Measurements from ENCODE around the gene NR2C2AP. TPM values are rescaled to one million over a fixed set of nuclear protein-coding genes. Genes with fewer than 3 reads are reported as not detected.
"Not testable (repeated sequence)": the region's sequence is repeated elsewhere in the genome, so short reads cannot be mapped to it uniquely, and the experiment has no call there.

NR2C2AP gene
- total RNA-seq, 2 experiments from 2014 or later: 37.8 to 40.0 TPM

- H3K9me3 Mint-ChIP-seq: no peaks in the 10 kb centered on the region
- ATAC-seq (no peak), DNase-seq (no peak)
- H3K27me3 Mint-ChIP-seq: no peaks in the 10 kb centered on the region
- TF ChIP-seq, protein P1, sequence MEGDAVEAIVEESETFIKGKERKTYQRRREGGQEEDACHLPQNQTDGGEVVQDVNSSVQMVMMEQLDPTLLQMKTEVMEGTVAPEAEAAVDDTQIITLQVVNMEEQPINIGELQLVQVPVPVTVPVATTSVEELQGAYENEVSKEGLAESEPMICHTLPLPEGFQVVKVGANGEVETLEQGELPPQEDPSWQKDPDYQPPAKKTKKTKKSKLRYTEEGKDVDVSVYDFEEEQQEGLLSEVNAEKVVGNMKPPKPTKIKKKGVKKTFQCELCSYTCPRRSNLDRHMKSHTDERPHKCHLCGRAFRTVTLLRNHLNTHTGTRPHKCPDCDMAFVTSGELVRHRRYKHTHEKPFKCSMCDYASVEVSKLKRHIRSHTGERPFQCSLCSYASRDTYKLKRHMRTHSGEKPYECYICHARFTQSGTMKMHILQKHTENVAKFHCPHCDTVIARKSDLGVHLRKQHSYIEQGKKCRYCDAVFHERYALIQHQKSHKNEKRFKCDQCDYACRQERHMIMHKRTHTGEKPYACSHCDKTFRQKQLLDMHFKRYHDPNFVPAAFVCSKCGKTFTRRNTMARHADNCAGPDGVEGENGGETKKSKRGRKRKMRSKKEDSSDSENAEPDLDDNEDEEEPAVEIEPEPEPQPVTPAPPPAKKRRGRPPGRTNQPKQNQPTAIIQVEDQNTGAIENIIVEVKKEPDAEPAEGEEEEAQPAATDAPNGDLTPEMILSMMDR (IDR thresholded peaks at IDR 0.05): no peak
- CTCF ChIA-PET: no interaction called here
- H3K4me3 Mint-ChIP-seq: no peak overlapping the region
- POLR2A ChIA-PET: no interaction called here
- peaks cover 17% of the 10 kb centered on the region for H3K36me3 Mint-ChIP-seq (ENCODE audit: low read depth)
- intact Hi-C loops (cut with micrococcal nuclease): no loop called here
- H3K4me1 Mint-ChIP-seq (ENCODE audit: low read depth): no peaks in the 10 kb centered on the region
- no peak overlapping the region for H3K27ac Mint-ChIP-seq
These were observed 23.4 kb downstream of the NR2C2AP start for GRCh38 chr19:19179548-19180441.

GRCh38 chr19:19176950-19177349, 26.3 kb downstream of the NR2C2AP start:
- ChIA-PET CTCF (interaction anchor here (1.4 to 5.7 kb wide), 3 partner anchors 16 to 49 kb away, joined by 3 to 49 read pairs (median 4); no protein-coding TSS in a partner anchor), POLR2A (no interaction called here)
- DNase-seq (no peak), ATAC-seq (no peak)
- Mint-ChIP-seq H3K36me3 (ENCODE audit: low read depth) (peaks cover 16% of the 10 kb centered on the region), H3K27ac (no peak overlapping the region), H3K4me3 (no peak overlapping the region), H3K27me3 (no peaks in the 10 kb centered on the region), H3K4me1 (ENCODE audit: low read depth) (no peaks in the 10 kb centered on the region), H3K9me3 (no peaks in the 10 kb centered on the region)
- TF ChIP-seq, protein P1 (IDR thresholded peaks at IDR 0.05): no peak
- intact Hi-C loops (cut with micrococcal nuclease): no loop called here

- H3K27me3 Mint-ChIP-seq; H3K36me3 Mint-ChIP-seq (ENCODE audit: low read depth); H3K4me3 Mint-ChIP-seq; H3K27ac Mint-ChIP-seq; intact Hi-C loops (cut with micrococcal nuclease); DNase-seq; H3K9me3 Mint-ChIP-seq; ATAC-seq; POLR2A ChIA-PET: not testable (repeated sequence)
- CTCF ChIA-PET: interaction anchor here (0.6 to 5.7 kb wide), 5 partner anchors 13 to 30 kb away, joined by 3 to 49 read pairs (median 18); partner anchors contain the start of genes BORCS8 and RFXANK
- peaks cover 12% of the 10 kb centered on the region for H3K4me1 Mint-ChIP-seq (ENCODE audit: low read depth)
These were observed 30.0 kb downstream of the NR2C2AP start for GRCh38 chr19:19173243-19173642.

- ChIA-PET POLR2A (no interaction called here), CTCF (interaction anchor here (5.7 kb wide), 1 partner anchor 25 kb away, joined by 49 read pairs; no protein-coding TSS in a partner anchor)
- peaks cover 4% of the 10 kb centered on the region for H3K27me3 Mint-ChIP-seq
- ATAC-seq: no peak
- H3K27ac Mint-ChIP-seq: no peak overlapping the region
- peaks cover 12% of the 10 kb centered on the region for H3K4me1 Mint-ChIP-seq (ENCODE audit: low read depth)
- no peak for DNase-seq
- TF ChIP-seq, protein P1 (IDR thresholded peaks at IDR 0.05): no peak
- no peaks in the 10 kb centered on the region for H3K36me3 Mint-ChIP-seq (ENCODE audit: low read depth)
- intact Hi-C loops (cut with micrococcal nuclease): no loop called here
- no peaks in the 10 kb centered on the region for H3K9me3 Mint-ChIP-seq
- H3K4me3 Mint-ChIP-seq: no peak overlapping the region
These were observed 31.2 kb downstream of the NR2C2AP start for GRCh38 chr19:19171821-19172532.

- H3K9me3 Mint-ChIP-seq: no peaks in the 10 kb centered on the region
- ATAC-seq (no peak), DNase-seq (no peak)
- H3K36me3 Mint-ChIP-seq (ENCODE audit: low read depth): no peaks in the 10 kb centered on the region
- POLR2A ChIA-PET: no interaction called here
- H3K27ac Mint-ChIP-seq: no peak overlapping the region
- H3K27me3 Mint-ChIP-seq: peaks cover 4% of the 10 kb centered on the region
- H3K4me3 Mint-ChIP-seq: no peak overlapping the region
- H3K4me1 Mint-ChIP-seq (ENCODE audit: low read depth): peaks cover 12% of the 10 kb centered on the region
- intact Hi-C loops (cut with micrococcal nuclease): no loop called here
- CTCF ChIA-PET: no interaction called here
- TF ChIP-seq, protein P1 (IDR thresholded peaks at IDR 0.05): no peak
These were observed 32.1 kb downstream of the NR2C2AP start for GRCh38 chr19:19170873-19171672.
